Fibroblast of skin of abdomen (primary cell): Measurements from ENCODE around the gene CDC42SE2.
"Not testable (repeated sequence)": the region's sequence is repeated elsewhere in the genome, so short reads cannot be mapped to it uniquely, and the experiment has no call there.

Experiments
- DNase-seq: peaks from one replicate; pipeline ENCODE4 v3.0.0-alpha.2; 2013

The CDC42SE2 gene

DNA sequence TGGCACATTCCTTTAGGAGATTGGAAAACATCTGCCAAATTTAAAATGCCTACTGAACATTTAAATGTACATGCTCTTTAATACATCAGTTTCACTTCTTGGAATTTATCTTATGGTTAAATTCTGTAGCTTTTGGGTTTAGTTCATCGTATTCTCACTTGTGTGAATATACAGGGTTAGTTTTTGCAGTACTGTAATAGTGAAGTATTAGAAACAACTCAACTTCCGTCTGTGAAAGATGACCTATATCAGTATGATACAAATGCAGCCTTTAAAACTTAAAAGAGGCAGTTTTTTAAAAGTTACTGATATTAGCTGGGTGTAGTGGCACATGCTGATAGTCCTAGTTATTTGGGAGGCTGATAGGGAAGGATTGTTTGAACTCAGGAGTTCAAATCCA, 57.2 kb downstream of the CDC42SE2 start:
- no peak for DNase-seq

DNA sequence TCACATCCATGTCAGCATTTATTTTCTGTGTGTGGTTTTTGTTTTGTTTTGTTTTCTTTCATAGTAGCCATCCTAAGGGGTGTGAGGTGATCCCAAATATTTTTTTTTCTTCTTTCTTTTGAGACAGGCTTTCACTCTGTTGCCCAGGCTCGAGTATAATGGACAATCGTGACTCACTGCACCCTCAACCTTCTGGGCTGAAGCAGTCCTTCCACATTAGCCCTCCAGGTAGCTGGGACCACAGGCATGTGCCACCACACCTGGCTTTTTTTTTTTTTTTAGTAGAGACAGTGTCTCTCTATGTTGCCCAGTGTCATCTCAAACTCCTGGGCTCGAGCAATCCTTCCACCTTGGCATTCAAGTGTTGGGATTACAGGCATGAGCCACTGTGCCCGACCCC, 59.1 kb downstream of the CDC42SE2 start:
- DNase-seq: no peak

DNA sequence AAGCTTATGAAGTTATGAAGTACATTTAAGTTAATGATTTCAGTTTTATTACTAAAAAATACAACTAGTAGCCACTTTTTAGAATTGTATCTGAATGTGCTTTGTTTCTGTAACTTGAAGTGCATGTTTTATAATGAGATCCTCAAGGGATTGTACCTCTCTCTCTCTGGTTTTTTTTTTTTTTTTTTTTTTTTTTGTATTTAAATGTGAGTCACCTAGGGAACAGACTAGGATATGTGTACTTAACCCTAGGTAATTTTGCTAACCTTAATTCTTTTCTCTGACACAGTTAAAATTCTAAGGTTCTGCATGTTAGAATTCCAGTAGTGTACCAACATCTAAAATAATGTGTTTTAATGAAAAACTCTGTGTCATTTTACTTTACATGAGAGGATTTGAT, 59.5 kb downstream of the CDC42SE2 start:
- no peak for DNase-seq

DNA sequence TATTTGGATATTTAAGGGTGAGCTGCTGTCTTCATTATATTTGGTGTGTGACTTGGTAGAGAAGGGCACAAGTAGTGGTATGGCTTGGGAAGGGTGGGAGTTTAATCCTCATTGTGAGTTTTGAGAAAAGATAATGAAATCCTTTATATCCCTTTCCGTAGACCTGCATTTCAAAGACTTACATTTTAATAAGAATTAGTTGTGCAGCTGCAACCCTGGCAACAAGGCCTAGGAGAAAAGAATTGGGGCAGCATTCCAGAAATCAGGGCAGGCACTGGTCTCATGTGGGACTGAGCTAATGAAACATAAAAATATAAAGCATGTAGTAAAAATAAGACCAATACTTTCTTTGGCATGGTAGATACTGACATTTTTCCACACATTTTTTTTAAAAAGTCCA, 60.5 kb downstream of the CDC42SE2 start:
- no peak for DNase-seq

DNA sequence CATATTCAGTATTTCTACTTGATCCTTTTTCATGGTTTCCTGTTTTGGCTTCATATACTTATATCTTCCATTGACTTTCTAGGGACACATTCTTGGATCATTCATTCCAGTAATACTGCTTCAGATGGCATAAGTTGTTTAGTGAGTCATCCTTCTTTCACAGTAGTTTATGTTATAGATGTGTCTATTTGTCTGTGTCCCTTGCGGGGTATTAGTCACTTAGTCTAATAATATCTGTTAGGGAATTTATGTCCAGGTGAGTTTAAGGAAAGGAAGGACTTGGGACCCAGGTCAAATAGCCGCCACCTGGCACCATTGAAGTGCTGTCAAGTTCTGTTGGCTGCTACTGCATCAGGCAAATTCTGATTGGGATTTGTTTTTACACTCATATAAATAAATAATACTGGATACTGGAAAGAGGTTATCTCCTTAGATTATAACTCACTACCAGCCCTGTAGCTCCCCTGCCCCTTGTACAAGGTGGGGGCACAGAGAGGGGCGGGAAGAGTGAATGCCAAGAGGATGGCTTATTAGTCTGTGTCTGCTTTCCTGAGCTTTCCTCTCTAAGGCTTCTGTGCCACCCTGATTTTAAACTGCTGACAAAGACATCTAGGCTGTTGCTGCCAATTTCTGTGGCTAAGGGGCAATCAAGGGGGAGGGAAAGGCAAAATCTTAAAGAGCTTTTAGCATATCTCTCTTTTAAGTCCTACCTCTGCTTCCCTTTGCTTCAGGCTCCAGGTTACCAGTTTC, 64.9 kb downstream of the CDC42SE2 start:
- peak; percentile 46 for DNase-seq

DNA sequence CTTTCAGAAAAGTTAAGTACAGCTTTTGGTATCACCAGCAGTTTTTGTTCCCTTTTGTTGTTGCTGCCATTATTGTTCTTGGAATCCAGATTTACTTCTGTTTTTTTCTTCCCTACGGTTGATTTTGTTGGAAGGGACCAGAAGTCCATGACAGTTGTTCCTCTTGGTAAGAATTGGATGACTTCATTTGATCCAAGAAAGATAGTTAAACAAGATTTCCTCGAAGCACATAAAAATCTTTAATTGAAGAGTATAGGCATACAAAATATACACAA, 65.4 kb downstream of the CDC42SE2 start:
- DNase-seq: no peak

DNA sequence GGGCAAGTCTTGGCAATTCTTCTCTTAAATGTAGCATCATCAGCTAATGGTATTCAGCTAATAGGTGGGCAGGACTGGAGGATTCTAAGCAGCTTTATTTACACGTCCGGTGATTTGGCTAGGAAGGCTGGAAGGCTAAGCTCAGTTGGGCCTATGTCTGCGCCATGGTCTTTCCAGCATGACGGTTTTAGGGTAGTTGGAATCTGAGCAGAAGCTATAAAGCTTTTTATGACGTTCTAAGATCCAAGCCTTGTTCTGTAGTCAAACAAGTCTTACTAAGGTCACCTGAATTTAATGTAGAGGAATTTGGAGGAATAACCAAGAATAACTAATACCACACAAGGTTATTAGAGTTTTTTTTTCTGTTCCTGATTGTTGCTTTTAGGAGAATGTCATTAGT, 66.2 kb downstream of the CDC42SE2 start:
- DNase-seq: no peak

DNA sequence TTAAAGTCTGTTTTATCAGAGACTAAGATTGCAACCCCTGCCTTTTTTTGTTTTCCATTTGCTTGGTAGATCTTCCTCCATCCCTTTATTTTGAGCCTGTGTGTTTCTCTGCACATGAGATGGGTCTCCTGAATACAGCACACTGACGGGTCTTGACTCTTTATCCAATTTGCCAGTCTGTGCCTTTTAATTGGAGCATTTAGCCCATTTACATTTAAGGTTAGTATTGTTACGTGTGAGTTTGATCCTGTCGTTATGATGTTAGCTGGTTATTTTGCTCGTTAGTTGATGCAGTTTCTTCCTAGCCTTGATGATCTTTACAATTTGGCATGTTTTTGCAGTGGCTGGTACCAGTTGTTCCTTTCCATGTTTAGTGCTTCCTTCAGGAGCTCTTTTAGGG, 71.9 kb downstream of the CDC42SE2 start:
- DNase-seq: not testable (repeated sequence)

DNA sequence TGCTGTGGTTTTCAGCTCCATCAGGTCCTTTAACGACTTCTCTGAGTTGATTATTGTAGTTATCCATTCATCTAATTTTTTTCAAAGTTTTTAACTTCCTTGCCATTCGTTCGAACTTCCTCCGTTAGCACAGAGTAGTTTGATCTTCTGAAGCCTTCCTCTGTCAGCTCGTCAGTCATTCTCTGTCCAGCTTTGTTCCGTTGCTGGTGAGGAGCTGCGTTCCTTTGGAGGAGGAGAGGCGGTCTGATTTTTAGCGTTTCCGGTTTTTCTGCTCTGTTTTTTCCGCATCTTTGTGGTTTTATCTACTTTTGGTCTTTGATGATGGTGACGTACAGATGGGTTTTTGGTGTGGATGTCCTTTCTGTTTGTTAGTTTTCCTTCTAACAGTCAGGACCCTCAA, 72.9 kb downstream of the CDC42SE2 start:
- not testable (repeated sequence) for DNase-seq

DNA sequence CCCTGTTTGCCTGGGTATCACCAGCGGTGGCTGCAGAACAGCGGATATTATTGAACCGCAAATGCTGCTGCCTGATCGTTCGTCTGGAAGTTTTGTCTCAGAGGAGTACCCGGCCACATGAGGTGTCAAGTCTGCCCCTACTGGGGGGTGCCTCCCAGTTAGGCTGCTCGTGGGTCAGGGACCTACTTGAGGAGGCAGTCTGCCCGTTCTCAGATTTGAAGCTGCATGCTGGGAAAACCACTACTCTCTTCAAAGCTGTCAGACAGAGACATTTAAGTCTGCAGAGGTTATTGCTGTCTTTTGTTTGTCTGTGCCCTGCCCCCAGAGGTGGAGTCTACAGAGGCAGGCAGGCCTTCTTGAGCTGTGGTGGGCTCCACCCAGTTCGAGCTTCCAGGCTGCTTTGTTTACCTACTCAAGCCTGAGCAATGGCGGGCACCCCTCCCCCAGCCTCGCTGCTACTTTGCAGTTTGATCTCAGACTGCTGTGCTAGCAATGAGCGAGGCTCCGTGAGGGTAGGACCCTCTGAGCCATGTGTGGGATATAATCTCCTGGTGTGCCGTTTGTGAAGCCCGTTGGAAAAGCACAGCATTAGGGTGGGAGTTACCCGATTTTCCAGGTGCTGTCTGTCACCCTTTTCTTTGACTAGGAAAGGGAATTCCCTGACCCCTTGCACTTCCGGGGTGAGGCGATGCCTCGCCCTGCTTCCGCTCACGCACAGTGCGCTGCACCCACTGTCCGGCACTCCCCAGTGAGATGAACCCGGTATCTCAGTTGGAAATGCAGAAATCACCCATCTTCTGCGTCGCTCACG, 73.6 kb downstream of the CDC42SE2 start:
- DNase-seq: not testable (repeated sequence)

DNA sequence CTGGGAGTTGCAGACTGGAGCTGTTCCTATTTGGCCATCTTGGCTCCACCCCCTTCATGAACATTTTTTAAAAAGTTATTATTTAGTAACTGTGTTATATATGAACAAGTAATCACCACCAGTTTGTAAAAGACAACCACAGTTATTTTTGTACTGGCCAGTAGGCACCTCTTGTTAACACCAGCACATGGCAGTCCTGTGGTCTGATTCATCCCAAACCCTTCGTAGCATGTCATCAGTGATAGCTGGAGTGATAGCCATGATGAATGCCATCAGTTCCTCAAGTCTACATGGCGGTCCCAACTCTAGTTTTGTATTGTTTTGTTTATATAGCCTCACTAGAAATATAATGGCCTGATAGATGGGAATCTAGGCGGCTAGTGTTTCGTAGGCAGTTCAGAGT, 74.2 kb downstream of the CDC42SE2 start:
- DNase-seq: no peak

DNA sequence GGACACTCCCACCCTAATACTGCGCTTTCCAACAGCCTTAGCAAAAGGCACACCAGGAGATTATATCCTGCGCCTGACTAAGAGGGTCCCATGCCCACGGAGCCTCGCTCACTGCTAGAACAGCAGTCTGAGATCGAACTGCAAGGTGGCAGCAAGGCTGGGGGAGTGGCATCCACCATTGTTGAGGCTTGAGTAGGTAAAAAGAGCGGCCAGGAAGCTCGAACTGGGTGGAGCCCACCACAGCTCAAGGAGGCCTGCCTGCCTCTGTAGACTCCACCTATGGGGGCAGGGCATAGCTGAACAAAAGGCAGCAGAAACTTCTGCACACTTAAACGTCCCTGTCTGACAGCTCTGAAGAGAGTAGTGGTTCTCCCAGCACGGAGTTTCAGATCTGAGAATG, 80.4 kb downstream of the CDC42SE2 start:
- DNase-seq: not testable (repeated sequence)

DNA sequence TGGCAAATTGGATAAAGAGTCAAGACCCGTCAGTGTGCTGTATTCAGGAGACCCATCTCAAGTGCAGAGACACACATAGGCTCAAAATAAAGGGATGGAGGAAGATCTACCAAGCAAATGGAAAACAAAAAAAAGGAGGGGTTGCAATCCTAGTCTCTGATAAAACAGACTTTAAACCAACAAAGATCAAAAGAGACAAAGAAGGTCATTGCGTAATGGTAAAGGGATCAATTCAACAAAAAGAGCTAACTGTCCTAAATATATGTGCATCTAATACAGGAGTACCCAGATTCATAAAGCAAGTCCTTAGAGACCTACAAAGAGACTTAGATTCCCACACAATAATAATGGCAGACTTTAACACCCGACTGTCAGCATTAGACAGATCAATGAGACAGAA, 82.4 kb downstream of the CDC42SE2 start:
- not testable (repeated sequence) for DNase-seq

DNA sequence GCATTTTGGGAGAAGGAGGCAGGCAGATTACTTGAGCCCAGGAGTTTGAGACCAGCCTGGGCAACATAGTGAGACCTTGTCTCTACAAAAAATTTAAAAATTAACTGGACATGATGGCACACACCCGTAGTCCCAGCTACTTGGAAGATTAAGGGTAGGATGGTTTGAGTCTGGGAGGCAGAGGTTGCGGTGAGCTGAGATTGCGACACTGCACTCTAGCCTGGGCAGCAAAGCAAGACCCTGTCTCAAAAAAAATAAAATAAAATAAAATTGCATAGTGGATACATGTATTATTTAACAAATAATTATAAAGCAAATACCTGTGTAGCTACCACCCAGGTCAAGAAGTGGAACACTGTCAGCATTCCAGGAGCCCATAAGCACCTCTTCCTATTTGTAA, 90.1 kb downstream of the CDC42SE2 start:
- DNase-seq: no peak

DNA sequence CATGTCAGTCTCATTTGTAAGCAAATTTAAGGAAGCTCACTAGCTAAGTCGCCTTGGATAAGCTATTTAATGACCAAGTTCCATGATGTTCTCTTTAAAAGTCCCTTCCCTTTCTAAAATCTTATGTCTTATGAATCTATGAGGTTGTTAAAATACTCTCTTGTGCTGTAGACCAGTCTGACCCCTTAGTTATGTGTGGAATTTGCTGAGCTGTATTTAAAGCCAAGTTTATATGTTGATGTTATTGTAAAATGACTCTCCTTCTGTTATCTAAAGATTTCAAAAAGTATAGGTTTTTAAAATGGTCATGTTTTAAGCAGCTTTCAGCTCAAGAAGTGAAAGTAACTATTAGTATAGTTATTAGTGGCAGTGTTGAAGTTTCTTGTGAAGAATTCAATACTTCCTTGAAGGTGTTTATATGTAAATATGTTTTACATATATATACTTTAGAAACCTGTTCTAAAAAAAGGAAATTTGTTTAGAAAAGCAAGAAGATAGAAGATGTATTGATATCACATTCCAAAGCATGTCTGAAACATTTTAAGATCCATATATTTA, 92.2 kb downstream of the CDC42SE2 start:
- peak; percentile 26 for DNase-seq

DNA sequence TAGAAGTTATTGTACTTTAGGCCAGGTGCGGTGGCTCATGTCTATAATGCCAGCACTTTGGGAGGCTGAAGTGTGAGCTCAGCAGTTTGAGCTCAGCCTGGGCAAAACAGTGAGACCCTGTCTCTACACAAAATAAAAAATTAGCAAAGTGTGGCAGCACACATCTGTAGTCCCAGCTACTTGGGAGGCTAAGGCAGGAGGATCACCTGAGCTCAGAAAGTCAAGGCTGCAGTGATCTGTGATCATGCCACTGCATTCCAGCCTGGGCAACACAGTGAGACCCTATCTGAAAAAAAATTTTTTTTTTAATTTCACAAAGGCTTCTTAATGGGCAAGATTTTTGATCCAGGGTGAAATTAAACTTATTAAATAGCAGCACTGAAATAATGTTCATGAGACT, 92.8 kb downstream of the CDC42SE2 start:
- no peak for DNase-seq

DNA sequence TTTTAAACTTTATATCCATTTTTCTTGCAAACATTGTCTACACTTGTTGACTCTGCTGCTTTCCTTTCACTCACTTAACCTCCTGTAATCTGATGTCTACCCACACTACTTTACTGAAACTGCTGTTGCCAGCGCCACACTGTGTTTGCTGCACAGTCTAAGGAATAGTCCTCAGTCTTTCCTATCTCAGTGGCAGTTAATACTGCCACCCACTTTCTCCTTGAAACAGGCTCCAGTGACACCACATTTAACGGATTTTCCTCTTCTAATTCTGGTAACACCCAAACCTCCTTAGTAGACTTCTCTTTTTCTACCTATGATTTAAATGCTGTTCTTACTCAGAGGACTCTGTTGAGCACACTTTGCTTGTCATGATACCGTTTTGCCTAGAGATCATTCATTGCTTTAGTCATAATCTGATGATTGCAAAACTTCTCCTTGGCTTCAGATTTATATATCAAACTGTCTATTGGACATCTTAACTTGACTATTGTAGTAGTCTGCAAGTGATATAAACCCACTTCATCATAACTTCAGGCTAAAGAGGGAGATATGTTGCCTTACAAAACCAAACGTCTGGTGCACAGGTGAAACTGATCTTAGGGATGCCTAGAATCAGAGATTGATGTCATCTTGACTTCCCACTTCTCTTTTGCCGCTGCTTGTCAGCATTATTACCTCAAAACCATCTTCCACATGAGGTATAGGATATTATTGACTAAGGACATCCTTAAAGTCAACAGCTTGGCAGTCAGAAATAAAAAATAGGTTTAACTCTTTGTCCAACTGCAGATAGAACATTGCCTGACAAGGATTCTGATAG, 94.1 kb downstream of the CDC42SE2 start:
- no peak for DNase-seq

DNA sequence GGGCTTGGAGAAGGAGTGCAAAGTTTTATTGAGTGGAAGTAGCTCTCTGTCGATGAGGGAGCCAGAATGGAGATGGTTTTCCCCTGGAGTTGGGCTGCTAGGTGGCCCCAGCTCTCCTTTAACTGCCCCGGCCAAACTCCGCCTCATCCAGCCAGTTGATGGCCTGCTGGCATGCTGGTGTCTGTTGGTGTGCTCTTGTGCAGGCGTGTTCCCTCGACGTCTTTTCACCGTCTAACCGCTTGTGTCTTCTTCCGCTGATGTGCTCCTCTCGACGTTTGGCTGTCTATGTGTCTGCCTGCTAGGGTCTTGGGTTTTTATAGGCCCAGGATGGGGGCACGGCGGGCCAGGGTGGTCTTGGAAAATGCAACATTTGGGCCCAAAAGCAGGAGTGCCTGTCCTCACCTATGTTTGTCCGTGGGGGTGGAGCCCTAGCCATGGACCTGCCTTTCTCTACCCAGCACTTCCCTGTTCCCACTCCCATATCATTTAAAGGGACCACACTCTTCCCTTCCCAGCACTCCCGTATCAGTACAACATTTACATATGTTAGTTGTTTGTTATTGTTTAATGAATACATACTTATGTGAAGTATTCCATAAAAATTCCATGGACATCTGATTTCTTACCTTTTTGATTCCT, 97.9 kb downstream of the CDC42SE2 start:
- DNase-seq: no peak

DNA sequence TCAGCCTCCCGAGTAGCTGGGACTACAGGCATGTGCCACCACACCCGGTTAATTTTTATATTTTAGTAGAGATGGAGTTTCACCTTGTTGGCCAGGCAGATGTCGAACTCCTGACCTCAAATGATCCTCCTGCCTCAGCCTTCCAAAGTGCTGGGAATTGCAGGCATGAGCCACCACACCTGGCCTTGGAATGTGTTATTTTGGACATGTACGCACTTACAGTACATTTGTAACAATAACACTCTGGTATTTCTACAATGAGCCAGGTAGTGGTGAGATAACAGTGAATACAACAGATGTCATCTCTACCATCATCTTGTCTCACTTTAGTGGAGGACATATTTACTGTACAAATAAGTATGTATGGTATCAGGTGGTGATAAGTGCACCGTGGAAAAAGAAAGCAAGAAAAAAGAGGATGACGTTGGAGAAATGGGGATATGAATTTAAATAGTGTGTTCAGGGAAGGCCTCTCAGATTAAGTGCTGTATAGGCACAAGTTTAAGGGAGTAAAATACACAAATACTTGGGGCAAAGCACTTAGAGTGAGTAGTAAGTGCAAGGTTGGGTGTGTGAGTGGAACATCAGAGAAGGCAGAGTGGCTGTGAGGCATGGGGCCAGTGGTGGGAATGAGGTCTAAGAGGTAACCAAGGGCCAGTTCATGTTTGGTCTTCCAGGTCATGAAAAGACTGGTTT, 100.1 kb downstream of the CDC42SE2 start:
- no peak for DNase-seq

DNA sequence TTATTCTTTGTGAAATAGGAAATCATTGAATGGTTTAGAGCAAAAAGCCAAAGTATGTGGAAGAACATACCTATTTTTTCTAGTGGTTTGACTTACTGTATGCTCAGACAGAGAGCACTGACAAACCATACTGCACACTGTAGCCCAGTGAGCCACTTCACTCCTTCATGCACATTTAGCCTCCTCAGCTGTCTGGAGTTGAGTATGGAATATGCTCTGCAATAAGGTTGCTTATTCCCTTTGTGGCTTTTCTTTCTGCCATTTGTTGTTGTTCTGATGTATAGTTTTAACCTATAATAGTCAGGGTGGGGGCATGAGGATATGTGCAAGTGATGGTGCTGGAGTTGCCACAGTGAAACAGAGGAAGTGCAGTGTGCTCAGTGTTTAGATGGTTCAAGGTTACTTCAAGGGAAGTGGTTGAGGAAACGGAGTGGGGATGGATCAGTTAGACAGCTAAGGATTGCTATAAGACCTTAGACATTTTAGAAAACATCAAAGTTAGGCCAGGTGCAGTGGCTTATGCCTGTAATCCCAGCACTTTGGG, 100.7 kb downstream of the CDC42SE2 start:
- no peak for DNase-seq

DNA sequence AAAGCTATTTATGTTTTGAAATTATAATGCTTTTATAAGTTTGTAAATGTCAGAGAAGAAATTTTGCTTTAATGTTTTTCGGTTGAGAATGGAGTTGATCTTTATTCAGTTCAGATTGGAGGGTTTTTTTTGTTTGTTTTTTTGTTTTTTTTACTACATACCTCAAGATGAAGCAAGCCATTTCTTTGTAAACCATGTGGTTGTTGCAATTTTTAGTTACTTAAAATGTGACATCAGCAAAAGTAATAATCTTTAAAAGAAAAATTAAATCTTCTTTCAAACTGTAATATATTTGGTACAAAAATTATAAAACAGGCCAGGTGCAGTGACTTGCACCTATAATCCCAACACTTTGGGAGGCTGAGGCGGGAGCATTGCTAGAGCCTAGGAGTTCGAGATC, 102.6 kb downstream of the CDC42SE2 start:
- no peak for DNase-seq
